ENCODE data around the gene SUCLG2. TPM values are rescaled to one million over a fixed set of nuclear protein-coding genes. Genes with fewer than 3 reads are reported as not detected.

The SUCLG2 gene
- total and polyA plus RNA-seq, 2 donors, result 58.9 to 72.8 TPM

GRCh38 chr3:67325231-67325630 lies 329.2 kb downstream of the SUCLG2 start:
- Histone ChIP-seq H3K4me1 (ENCODE audit: insufficient read depth) (no peaks in the 10 kb centered on the region), H3K27ac (ENCODE audit: low read depth) (no peak overlapping the region), H3K4me3 (ENCODE audit: low read depth, low read length) (no peak overlapping the region), H3K36me3 (ENCODE audit: insufficient read depth) (no peaks in the 10 kb centered on the region)
- no peak for DNase-seq (ENCODE audit: extremely low spot score)
- 75% methylated on average over 6 of the region's 6 CpGs for WGBS

Data from urinary bladder (tissue), 4 donors.